ENCODE measurements around the gene BRD4. TPM values are rescaled to one million over a fixed set of nuclear protein-coding genes. Genes with fewer than 3 reads are reported as not detected.

BRD4 gene
- total and polyA plus RNA-seq, 11 donors = 31.1 to 78.9 (median 61.8) TPM

- Histone ChIP-seq H3K4me3 (no peak overlapping the region), H3K36me3 (peaks cover 0 to 44% (median 42%) of the 10 kb centered on the region in 9 donors), H3K27ac (no peak overlapping the region), H3K4me1 (peaks cover 0 to 27% (median 18%) of the 10 kb centered on the region in 12 donors), H3K27me3 (peaks cover 5 to 26% (median 14%) of the 10 kb centered on the region in 9 donors), H3K9me3 (no peaks in the 10 kb centered on the region)
- ATAC-seq (no peak), DNase-seq (no peak)
- WGBS, 4 donors = 77 to 85% (median 79%) methylated on average over 10 of the region's 10 CpGs
- intact Hi-C loops (cut with DNase I) = no loop called here
- TF ChIP-seq POLR2A (IDR thresholded peaks at IDR 0.05) = no peak
- TF ChIP-seq, protein P1, sequence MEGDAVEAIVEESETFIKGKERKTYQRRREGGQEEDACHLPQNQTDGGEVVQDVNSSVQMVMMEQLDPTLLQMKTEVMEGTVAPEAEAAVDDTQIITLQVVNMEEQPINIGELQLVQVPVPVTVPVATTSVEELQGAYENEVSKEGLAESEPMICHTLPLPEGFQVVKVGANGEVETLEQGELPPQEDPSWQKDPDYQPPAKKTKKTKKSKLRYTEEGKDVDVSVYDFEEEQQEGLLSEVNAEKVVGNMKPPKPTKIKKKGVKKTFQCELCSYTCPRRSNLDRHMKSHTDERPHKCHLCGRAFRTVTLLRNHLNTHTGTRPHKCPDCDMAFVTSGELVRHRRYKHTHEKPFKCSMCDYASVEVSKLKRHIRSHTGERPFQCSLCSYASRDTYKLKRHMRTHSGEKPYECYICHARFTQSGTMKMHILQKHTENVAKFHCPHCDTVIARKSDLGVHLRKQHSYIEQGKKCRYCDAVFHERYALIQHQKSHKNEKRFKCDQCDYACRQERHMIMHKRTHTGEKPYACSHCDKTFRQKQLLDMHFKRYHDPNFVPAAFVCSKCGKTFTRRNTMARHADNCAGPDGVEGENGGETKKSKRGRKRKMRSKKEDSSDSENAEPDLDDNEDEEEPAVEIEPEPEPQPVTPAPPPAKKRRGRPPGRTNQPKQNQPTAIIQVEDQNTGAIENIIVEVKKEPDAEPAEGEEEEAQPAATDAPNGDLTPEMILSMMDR (IDR thresholded peaks at IDR 0.05) = no peak
These were observed 97.8 kb downstream of the BRD4 start for GRCh38 chr19:15234431-15235130.

GRCh38 chr19:15231271-15231670, 101.1 kb downstream of the BRD4 start:
- Histone ChIP-seq H3K9me3 (no peaks in the 10 kb centered on the region), H3K4me3 (no peak overlapping the region), H3K27ac (no peak overlapping the region), H3K27me3 (peaks cover 5 to 26% (median 14%) of the 10 kb centered on the region in 9 donors), H3K4me1 (peaks cover 0 to 27% (median 18%) of the 10 kb centered on the region in 12 donors), H3K36me3 (peaks cover 0 to 11% (median 9%) of the 10 kb centered on the region in 9 donors)
- 87 to 96% (median 90%) methylated on average over 9 to 10 of the region's 10 CpGs for WGBS, 4 donors
- TF ChIP-seq, protein P1 (IDR thresholded peaks at IDR 0.05) = no peak
- no peak for TF ChIP-seq POLR2A (IDR thresholded peaks at IDR 0.05)
- DNase-seq = no peak
- intact Hi-C loops (cut with DNase I) = no loop called here
- ATAC-seq = no peak

- H3K4me1 ChIP-seq = peaks cover 0 to 33% (median 20%) of the 10 kb centered on the region in 12 donors
- no peak for TF ChIP-seq POLR2A (IDR thresholded peaks at IDR 0.05)
- TF ChIP-seq, protein P1 (IDR thresholded peaks at IDR 0.05) = no peak
- H3K27me3 ChIP-seq = peaks cover 4 to 14% (median 8%) of the 10 kb centered on the region in 9 donors
- ATAC-seq = no peak
- 91 to 97% (median 92%) methylated on average over 3 to 7 of the region's 7 CpGs for WGBS, 4 donors
- no peaks in the 10 kb centered on the region for H3K36me3 ChIP-seq
- no peaks in the 10 kb centered on the region for H3K9me3 ChIP-seq
- intact Hi-C loops (cut with DNase I) = no loop called here
- DNase-seq = no peak
- H3K27ac ChIP-seq = peak overlapping the region in 2 of 12 donors; percentile 89 to 92
- H3K4me3 ChIP-seq = no peak overlapping the region
These were observed 105.1 kb downstream of the BRD4 start for GRCh38 chr19:15227261-15227660.

DNA sequence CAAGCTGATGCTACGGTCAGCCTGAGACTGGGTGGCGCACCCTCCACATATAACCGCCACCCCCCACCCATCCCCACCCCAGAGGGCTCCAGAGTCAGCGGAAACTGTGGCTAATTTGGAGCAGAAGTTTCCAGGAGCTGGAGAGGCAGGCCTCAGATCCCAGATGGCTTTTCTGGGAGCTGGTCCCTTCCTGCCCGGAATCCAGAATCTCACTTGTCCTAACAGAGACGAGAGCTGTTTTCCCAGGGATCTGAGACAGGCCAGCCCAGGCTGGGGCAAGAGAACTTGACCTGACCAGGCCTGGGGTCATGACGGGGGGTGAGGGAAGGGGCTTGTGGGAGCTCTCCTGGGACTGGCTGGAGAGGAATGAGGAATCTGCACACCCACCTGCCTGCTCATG, 106.6 kb downstream of the BRD4 start:
- H3K4me3 ChIP-seq = no peak overlapping the region
- no peaks in the 10 kb centered on the region for H3K9me3 ChIP-seq
- intact Hi-C loops (cut with DNase I) = no loop called here
- H3K36me3 ChIP-seq = no peaks in the 10 kb centered on the region
- TF ChIP-seq, protein P1 (IDR thresholded peaks at IDR 0.05) = no peak
- no peak for TF ChIP-seq POLR2A (IDR thresholded peaks at IDR 0.05)
- peaks cover 0 to 24% (median 12%) of the 10 kb centered on the region in 12 donors for H3K4me1 ChIP-seq
- ATAC-seq (peak in 2 of 4 donors; percentile 1 to 21), DNase-seq (peak in 4 of 5 donors; percentile 49 to 56 (median 50))
- 65 to 82% (median 79%) methylated on average over 4 to 7 of the region's 7 CpGs for WGBS, 4 donors
- peak overlapping the region in 10 of 12 donors; percentile 42 to 92 (median 68) for H3K27ac ChIP-seq
- H3K27me3 ChIP-seq = peaks cover 0 to 5% (median 0%) of the 10 kb centered on the region in 9 donors
